Transverse colon (tissue), 4 donors: Measurements from ENCODE around the gene DIAPH3.

Source experiments
- CTCF ChIP-seq, 5 experiments: fragments of 200-600 bp in 3 of 5; fragments of 450-650 bp in 2 of 5; sonication (generic) in 3 of 5; IDR thresholded peaks; 1 replicate in 2 of 5; 2 replicates in 3 of 5; pipeline ENCODE4 v1.5.1; 2016 to 2017; ENCODE audit warnings: antibody characterized with exemption in 5 of 5, inconsistent platforms in 3 of 5, mild to moderate bottlenecking in 2 of 5, moderate library complexity in 1 of 5
- EP300 ChIP-seq: sonication (generic); formaldehyde crosslinking; IDR thresholded peaks from one replicate; pipeline ENCODE4 v1.6.1; 2017; ENCODE audit warnings: antibody characterized with exemption, low read depth
- POLR2A ChIP-seq: fragments of 450-650 bp; IDR thresholded peaks from one replicate; pipeline ENCODE4 v1.6.1; 2016; ENCODE audit warnings: antibody characterized with exemption, mild to moderate bottlenecking, moderate library complexity
- POLR2AphosphoS5 ChIP-seq, 3 donors: sonication (generic); formaldehyde crosslinking; IDR thresholded peaks; one replicate each; pipeline ENCODE4 v1.6.1; 2016; ENCODE audit warnings: antibody characterized with exemption in 3 of 3

GRCh38 chr13:60155978-60156377 is 7.8 kb downstream of the DIAPH3 start:
- no peak for TF ChIP-seq POLR2A
- TF ChIP-seq CTCF (IDR thresholded peaks at IDR 0.05): no peak
- TF ChIP-seq EP300: no peak
- TF ChIP-seq POLR2AphosphoS5 (IDR thresholded peaks at IDR 0.05): no peak
